K562 (cell line): ENCODE results near the gene KCNK3. TPM values are rescaled to one million over a fixed set of nuclear protein-coding genes. Genes with fewer than 3 reads are reported as not detected.

Experiments used
- ATAC-seq: fragments of 200-7000 bp; cut with Tn5 transposase; 3 replicates; pipeline ENCODE4 v1.9.1; 2020; ENCODE audit warnings: moderate library complexity
- BruUV-seq: library from RNA; stranded (reverse); fragments of 400-500 nt; replicated peaks from 2 replicates; lab custom pipeline; 2021; lab: Mats Ljungman, UMichigan
- CTCF ChIA-PET: fragments of 300-600 bp; formaldehyde crosslinking; extraction: SDS; loops from one replicate; lab custom pipeline; 2021; ENCODE audit warnings: low intra/inter-chr PET ratio; lab: Yijun Ruan, JAX
- POLR2A ChIA-PET: fragments of 300-600, 350-650 bp; sonication (Branson Sonifier 250); formaldehyde crosslinking; extraction: SDS; loops from one replicate; lab custom pipeline; 2021; ENCODE audit warnings: antibody characterized with exemption, inconsistent platforms; lab: Yijun Ruan, JAX
- DNase-seq, 4 experiments: peaks; one replicate each; pipeline versions ENCODE4 v3.0.0 to v3.0.0-alpha.2; 2011 to 2018; ENCODE audit warnings: low spot score in 3 of 4, mixed read lengths in 3 of 4; ENCODE audit errors: extremely low read depth in 1 of 4
- FAIRE-seq: peaks from 2 replicates; lab custom pipeline; 2011; peaks lifted over from hg19 to GRCh38; lab: Jason Lieb, UNC
- H2AFZ ChIP-seq: 2 replicates; pipeline ENCODE4 v1.6.0; 2011; ENCODE audit warnings: low read depth, low read length, control low read depth, inconsistent platforms
- H3K27ac ChIP-seq: fragments of 200-600 bp; 3 replicates; pipeline ENCODE4 v1.8.0; 2011; ENCODE audit warnings: low read depth, mild to moderate bottlenecking, control low read depth, inconsistent platforms, low read length, moderate library complexity, mixed read lengths; ENCODE audit errors: extremely low read depth
- H3K27me3 ChIP-seq, 2 experiments: fragments of 300-600 bp in 1 of 2; 2 replicates in 1 of 2; 3 replicates in 1 of 2; pipeline versions ENCODE4 v1.6.0 to v1.8.0; 2011; ENCODE audit warnings: inconsistent platforms in 2 of 2, low read length in 2 of 2, mild to moderate bottlenecking in 1 of 2, mixed read lengths in 1 of 2, moderate library complexity in 1 of 2; ENCODE audit not compliant: control insufficient read depth in 2 of 2, insufficient read depth in 2 of 2
- H3K36me3 ChIP-seq: fragments of 300-600 bp; 3 replicates; pipeline ENCODE4 v1.8.0; 2011; ENCODE audit warnings: mild to moderate bottlenecking, low read length, inconsistent platforms; ENCODE audit not compliant: control insufficient read depth, insufficient read depth
- H3K4me1 ChIP-seq, 2 experiments: fragments of 200-600 bp in 1 of 2; replicated peaks in 1 of 2; 2 replicates in 1 of 2; 3 replicates in 1 of 2; pipeline versions ENCODE4 v1.5.1 to v1.8.0; 2011; ENCODE audit warnings: inconsistent platforms in 2 of 2, low read length in 2 of 2, mild to moderate bottlenecking in 1 of 2, mixed read lengths in 1 of 2, moderate library complexity in 1 of 2; ENCODE audit not compliant: control insufficient read depth in 2 of 2, insufficient read depth in 2 of 2
- H3K4me2 ChIP-seq: 2 replicates; pipeline ENCODE4 v1.6.1; 2011; ENCODE audit warnings: low read length, control low read depth, inconsistent platforms, mixed read lengths; ENCODE audit not compliant: insufficient read depth
- H3K4me3 ChIP-seq: fragments of 200-600 bp; sonication (generic), shearing (Covaris generic); 2 replicates; pipeline ENCODE4 v1.5.1; 2016; ENCODE audit warnings: control low read depth, inconsistent platforms
- H3K79me2 ChIP-seq: fragments of 200-600 bp; 3 replicates; pipeline ENCODE4 v1.8.0; 2011; ENCODE audit warnings: low read length, inconsistent platforms; ENCODE audit not compliant: control insufficient read depth, insufficient read depth
- H3K9ac ChIP-seq, 2 experiments: 2 replicates each; pipeline versions ENCODE4 v1.6.0 to v1.6.1; 2011; ENCODE audit warnings: low read depth in 2 of 2, low read length in 2 of 2, control low read depth in 1 of 2, inconsistent platforms in 1 of 2, mild to moderate bottlenecking in 1 of 2, mixed read lengths in 1 of 2; ENCODE audit not compliant: insufficient read depth in 1 of 2
- H3K9me1 ChIP-seq: one replicate; pipeline ENCODE4 v1.6.0; 2011; ENCODE audit warnings: inconsistent platforms, mild to moderate bottlenecking, low read length, moderate library complexity; ENCODE audit not compliant: control insufficient read depth, insufficient read depth
- H3K9me3 ChIP-seq: replicated peaks from 2 replicates; pipeline ENCODE4 v1.5.1; 2011; ENCODE audit warnings: low read depth, low read length, inconsistent platforms; ENCODE audit not compliant: control insufficient read depth, insufficient read depth
- H4K20me1 ChIP-seq: replicated peaks from 2 replicates; pipeline ENCODE4 v1.6.1; 2011; ENCODE audit warnings: low read length, inconsistent platforms, mixed read lengths; ENCODE audit not compliant: control insufficient read depth, insufficient read depth
- HMG20A ChIP-seq: fragments of 450-650 bp; formaldehyde crosslinking; conservative IDR thresholded peaks from 2 replicates; pipeline ENCODE4 v1.4.0; 2020; ENCODE audit warnings: mild to moderate bottlenecking, mixed read lengths
- MYC ChIP-seq, 2 experiments: fragments of 250-450 bp in 1 of 2; sonication (Bioruptor Pico) in 1 of 2; IDR thresholded peaks; 2 replicates each; pipeline versions ENCODE4 v1.5.1 to v1.6.1; 2012 to 2021; ENCODE audit warnings: low read depth in 2 of 2, borderline replicate concordance in 1 of 2, improper control_type of control experiment in 1 of 2, low read length in 1 of 2, mild to moderate bottlenecking in 1 of 2, moderate library complexity in 1 of 2
- PHB ChIP-seq: fragments of 250-450 bp; sonication (Bioruptor Pico); IDR thresholded peaks from 2 replicates; pipeline ENCODE4 v1.5.0; 2021
- PTTG1 ChIP-seq: fragments of 450-650 bp; IDR thresholded peaks from 2 replicates; pipeline ENCODE4 v1.6.1; 2016; ENCODE audit warnings: low read depth, mild to moderate bottlenecking, missing genetic modification characterization, missing compliant biosample characterization
- RFX5 ChIP-seq: IDR thresholded peaks from 2 replicates; pipeline ENCODE4 v1.6.1; 2011; ENCODE audit warnings: low read depth, mild to moderate bottlenecking, improper control_type of control experiment, low read length
- SP2 ChIP-seq: IDR thresholded peaks from 2 replicates; pipeline ENCODE4 v1.6.1; 2011; ENCODE audit warnings: mild to moderate bottlenecking, low read depth, low read length, moderate library complexity; ENCODE audit not compliant: poor library complexity, severe bottlenecking; ENCODE audit errors: extremely low read depth
- YY1 ChIP-seq, 3 experiments: IDR thresholded peaks; 2 replicates each; pipeline ENCODE4 v1.6.1; 2011; ENCODE audit warnings: low read length in 2 of 3, mild to moderate bottlenecking in 2 of 3, moderate library complexity in 2 of 3, borderline replicate concordance in 1 of 3, control low read depth in 1 of 3, low read depth in 1 of 3; ENCODE audit not compliant: insufficient read depth in 3 of 3, insufficient replicate concordance in 2 of 3, control insufficient read depth in 1 of 3, insufficient read length in 1 of 3; ENCODE audit errors: extremely low read depth in 1 of 3
- ZNF408 ChIP-seq: fragments of 250-450 bp; sonication (Bioruptor Pico); IDR thresholded peaks from 2 replicates; pipeline ENCODE4 v1.4.0; 2020; ENCODE audit warnings: low read depth, mild to moderate bottlenecking, moderate library complexity
- ZSCAN32 ChIP-seq: fragments of 450-650 bp; formaldehyde crosslinking; IDR thresholded peaks from 2 replicates; pipeline ENCODE4 v1.4.0; 2020; ENCODE audit warnings: mild to moderate bottlenecking, moderate library complexity
- ZZZ3 ChIP-seq: fragments of 450-650 bp; IDR thresholded peaks from 2 replicates; pipeline ENCODE4 v1.6.1; 2016; ENCODE audit warnings: antibody characterized with exemption, mild to moderate bottlenecking, moderate library complexity
- WGBS: fragments of 100-300 bp; shearing (Covaris generic); methylation state at CpG from one replicate; pipeline ENCODE4 v1.1.6; 2016; ENCODE audit warnings: low coverage, mixed read lengths; ENCODE audit not compliant: insufficient coverage; ENCODE audit errors: missing lambda C conversion rate; 5-methylcytosine and 5-hydroxymethylcytosine counted together
- in situ Hi-C: fragments of 300-500 bp; cut with MboI; formaldehyde crosslinking; loops from 4 replicates; pipeline ENCODE4 v1.15.0; 2018; ENCODE audit warnings: inconsistent platforms, mixed read lengths
- intact Hi-C: fragments of 100-400 bp; cut with micrococcal nuclease; formaldehyde crosslinking; loops from 2 replicates; pipeline ENCODE4 v1.14.2; 2022
- polyA plus RNA-seq, 8 experiments: library from polyadenylated mRNA; depleted of rRNA in 4 of 8; stranded (reverse) in 5 of 8; unstranded in 3 of 8; fragments of >200 nt; fragmentation: Nextera tagmentation in 2 of 8; fragmentation: Illumina TruSeq in 1 of 8; extraction: Ambion mirVana in 2 of 8; extraction: Trizol in 1 of 8; gene quantifications; 2 replicates each; pipeline versions ENCODE4 v1.2.1 to v1.2.3, GENCODE V29; 2011 to 2014; ENCODE audit warnings: inconsistent platforms in 1 of 8, missing spikeins in 1 of 8
- total RNA-seq, 7 experiments: library from RNA; depleted of rRNA in 6 of 7; stranded (reverse); fragments of >200 nt in 6 of 7; fragmentation: Illumina TruSeq in 2 of 7; extraction: Trizol in 2 of 7; gene quantifications; 2 replicates each; pipeline versions ENCODE4 v1.2.1 to v1.2.3, GENCODE V29; 2011 to 2021; ENCODE audit warnings: low replicate concordance in 1 of 7
- TF ChIP-seq, protein P1 (sequence below): fragments of 250-450 bp; sonication (Bioruptor Pico); IDR thresholded peaks from 2 replicates; pipeline ENCODE4 v1.4.0; 2020; ENCODE audit warnings: mild to moderate bottlenecking
- TF ChIP-seq, protein P2 (sequence below): fragments of 450-650 bp; formaldehyde crosslinking; IDR thresholded peaks from 2 replicates; pipeline ENCODE4 v1.4.0; 2020; ENCODE audit warnings: mild to moderate bottlenecking, mixed read lengths
- TF ChIP-seq, protein P3 (sequence below): sonication (generic); formaldehyde crosslinking; IDR thresholded peaks from 2 replicates; pipeline ENCODE4 v1.8.1; 2023; ENCODE audit warnings: mild to moderate bottlenecking, missing genetic modification reagents

KCNK3 gene
- total and polyA plus RNA-seq, 9 of the 15 experiments (the other 6 are each of a cell fraction or from before 2014, with no cell fraction given) = 0.01 to 0.20 (median 0.07) TPM; not detected in 5

DNA sequence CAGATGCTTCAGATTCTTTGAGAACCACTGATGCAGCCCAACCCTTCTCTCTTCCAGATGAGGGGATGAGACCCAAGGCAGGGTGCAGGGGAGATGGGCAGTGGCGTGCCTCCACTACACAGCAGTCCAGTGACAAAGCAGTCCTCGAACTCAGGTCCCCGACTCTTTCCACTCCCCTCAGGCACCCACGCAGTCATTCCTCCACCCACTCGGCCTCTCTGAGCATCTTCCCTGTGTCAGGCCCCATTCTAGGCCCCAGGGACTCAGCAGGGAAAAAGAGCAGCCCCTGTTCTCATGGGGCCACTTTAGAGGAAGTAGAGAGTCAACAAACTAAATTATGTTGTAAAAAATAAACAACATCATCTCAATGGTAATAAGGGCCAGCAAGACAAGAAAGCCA lies 15.2 kb downstream of the KCNK3 start:
- H3K4me2 ChIP-seq = no peak overlapping the region
- no peak overlapping the region for H2AFZ ChIP-seq
- H3K4me3 ChIP-seq = no peak overlapping the region
- peaks cover 5% of the 10 kb centered on the region; the same call in 1 of the 2 replicates for H4K20me1 ChIP-seq
- WGBS = 0% methylated on average over 4 of the region's 5 CpGs
- no TSS peak for BruUV-seq
- ATAC-seq (no peak), FAIRE-seq (no peak), DNase-seq (no peak)
- in situ Hi-C loops (no loop called here), intact Hi-C loops (no loop called here)
- TF ChIP-seq, protein P1, sequence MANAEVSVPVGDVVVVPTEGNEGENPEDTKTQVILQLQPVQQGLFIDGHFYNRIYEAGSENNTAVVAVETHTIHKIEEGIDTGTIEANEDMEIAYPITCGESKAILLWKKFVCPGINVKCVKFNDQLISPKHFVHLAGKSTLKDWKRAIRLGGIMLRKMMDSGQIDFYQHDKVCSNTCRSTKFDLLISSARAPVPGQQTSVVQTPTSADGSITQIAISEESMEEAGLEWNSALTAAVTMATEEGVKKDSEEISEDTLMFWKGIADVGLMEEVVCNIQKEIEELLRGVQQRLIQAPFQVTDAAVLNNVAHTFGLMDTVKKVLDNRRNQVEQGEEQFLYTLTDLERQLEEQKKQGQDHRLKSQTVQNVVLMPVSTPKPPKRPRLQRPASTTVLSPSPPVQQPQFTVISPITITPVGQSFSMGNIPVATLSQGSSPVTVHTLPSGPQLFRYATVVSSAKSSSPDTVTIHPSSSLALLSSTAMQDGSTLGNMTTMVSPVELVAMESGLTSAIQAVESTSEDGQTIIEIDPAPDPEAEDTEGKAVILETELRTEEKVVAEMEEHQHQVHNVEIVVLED (CRISPR knock-in tag) = no peak
- no peak for TF ChIP-seq ZSCAN32 (CRISPR knock-in tag)
- no peak for TF ChIP-seq PTTG1 (tag)
- no peak for TF ChIP-seq RFX5
- TF ChIP-seq, protein P2, sequence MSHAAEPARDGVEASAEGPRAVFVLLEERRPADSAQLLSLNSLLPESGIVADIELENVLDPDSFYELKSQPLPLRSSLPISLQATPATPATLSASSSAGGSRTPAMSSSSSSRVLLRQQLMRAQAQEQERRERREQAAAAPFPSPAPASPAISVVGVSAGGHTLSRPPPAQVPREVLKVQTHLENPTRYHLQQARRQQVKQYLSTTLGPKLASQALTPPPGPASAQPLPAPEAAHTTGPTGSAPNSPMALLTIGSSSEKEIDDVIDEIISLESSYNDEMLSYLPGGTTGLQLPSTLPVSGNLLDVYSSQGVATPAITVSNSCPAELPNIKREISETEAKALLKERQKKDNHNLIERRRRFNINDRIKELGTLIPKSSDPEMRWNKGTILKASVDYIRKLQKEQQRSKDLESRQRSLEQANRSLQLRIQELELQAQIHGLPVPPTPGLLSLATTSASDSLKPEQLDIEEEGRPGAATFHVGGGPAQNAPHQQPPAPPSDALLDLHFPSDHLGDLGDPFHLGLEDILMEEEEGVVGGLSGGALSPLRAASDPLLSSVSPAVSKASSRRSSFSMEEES (CRISPR knock-in tag) = no peak
- TF ChIP-seq, protein P3, sequence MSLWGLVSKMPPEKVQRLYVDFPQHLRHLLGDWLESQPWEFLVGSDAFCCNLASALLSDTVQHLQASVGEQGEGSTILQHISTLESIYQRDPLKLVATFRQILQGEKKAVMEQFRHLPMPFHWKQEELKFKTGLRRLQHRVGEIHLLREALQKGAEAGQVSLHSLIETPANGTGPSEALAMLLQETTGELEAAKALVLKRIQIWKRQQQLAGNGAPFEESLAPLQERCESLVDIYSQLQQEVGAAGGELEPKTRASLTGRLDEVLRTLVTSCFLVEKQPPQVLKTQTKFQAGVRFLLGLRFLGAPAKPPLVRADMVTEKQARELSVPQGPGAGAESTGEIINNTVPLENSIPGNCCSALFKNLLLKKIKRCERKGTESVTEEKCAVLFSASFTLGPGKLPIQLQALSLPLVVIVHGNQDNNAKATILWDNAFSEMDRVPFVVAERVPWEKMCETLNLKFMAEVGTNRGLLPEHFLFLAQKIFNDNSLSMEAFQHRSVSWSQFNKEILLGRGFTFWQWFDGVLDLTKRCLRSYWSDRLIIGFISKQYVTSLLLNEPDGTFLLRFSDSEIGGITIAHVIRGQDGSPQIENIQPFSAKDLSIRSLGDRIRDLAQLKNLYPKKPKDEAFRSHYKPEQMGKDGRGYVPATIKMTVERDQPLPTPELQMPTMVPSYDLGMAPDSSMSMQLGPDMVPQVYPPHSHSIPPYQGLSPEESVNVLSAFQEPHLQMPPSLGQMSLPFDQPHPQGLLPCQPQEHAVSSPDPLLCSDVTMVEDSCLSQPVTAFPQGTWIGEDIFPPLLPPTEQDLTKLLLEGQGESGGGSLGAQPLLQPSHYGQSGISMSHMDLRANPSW (CRISPR knock-in tag) = no peak
- TF ChIP-seq HMG20A = no peak
- TF ChIP-seq MYC (IDR thresholded peaks at IDR 0.05; ENCODE audit: low read depth, low read length) = no peak
- TF ChIP-seq MYC (CRISPR knock-in tag; IDR thresholded peaks at IDR 0.05; ENCODE audit: borderline replicate concordance, low read depth) = no peak
- TF ChIP-seq PHB = no peak
- no peak for TF ChIP-seq SP2
- TF ChIP-seq ZNF408 (CRISPR knock-in tag) = no peak
- TF ChIP-seq ZZZ3 = no peak
- TF ChIP-seq YY1 (IDR thresholded peaks at IDR 0.05; ENCODE audit: borderline replicate concordance in 1 of 3, control insufficient read depth in 1 of 3, extremely low read depth in 1 of 3, insufficient read depth in 3 of 3, insufficient read length in 1 of 3, insufficient replicate concordance in 2 of 3, low read depth in 1 of 3, low read length in 2 of 3) = no peak
- H3K27ac ChIP-seq = no peak overlapping the region
- peaks cover 0 to 4% of the 10 kb centered on the region in 2 experiments; a peak in 1 of 5 replicates for H3K4me1 ChIP-seq
- CTCF ChIA-PET = no interaction called here
- H3K36me3 ChIP-seq = no peaks in the 10 kb centered on the region
- POLR2A ChIA-PET = no interaction called here
- no peaks in the 10 kb centered on the region for H3K9me3 ChIP-seq
- H3K27me3 ChIP-seq = peaks cover 15 to 90% of the 10 kb centered on the region in 2 experiments; a peak in 4 of 5 replicates
- no peak overlapping the region for H3K9ac ChIP-seq
- no peaks in the 10 kb centered on the region for H3K9me1 ChIP-seq
- no peaks in the 10 kb centered on the region for H3K79me2 ChIP-seq
